Activated gamma-delta T cell (primary cell): ENCODE measurements around the gene ICA1.
"Not testable (repeated sequence)": the region's sequence is repeated elsewhere in the genome, so short reads cannot be mapped to it uniquely, and the experiment has no call there.

Source experiments
- DNase-seq: peaks from one replicate; lab custom pipeline; 2025; lab: John Stamatoyannopoulos, UW

The ICA1 gene

DNA sequence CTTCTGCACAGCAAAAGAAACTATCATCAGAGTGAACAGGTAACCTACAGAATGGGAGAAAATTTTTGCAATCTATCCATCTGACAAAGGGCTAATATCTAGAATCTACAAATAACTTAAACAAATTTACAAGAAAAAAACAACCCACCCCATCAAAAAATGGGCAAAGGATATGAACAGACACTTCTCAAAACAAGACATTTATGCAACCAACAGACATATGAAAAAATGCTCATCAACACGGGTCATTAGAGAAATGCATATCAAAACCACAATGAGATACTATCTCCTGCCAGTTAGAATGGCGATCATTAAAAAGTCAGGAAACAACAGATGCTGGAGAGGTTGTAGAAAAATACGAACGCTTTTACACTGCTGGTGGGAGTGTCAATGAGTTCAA, 160.7 kb downstream of the ICA1 start:
- DNase-seq: not testable (repeated sequence)

DNA sequence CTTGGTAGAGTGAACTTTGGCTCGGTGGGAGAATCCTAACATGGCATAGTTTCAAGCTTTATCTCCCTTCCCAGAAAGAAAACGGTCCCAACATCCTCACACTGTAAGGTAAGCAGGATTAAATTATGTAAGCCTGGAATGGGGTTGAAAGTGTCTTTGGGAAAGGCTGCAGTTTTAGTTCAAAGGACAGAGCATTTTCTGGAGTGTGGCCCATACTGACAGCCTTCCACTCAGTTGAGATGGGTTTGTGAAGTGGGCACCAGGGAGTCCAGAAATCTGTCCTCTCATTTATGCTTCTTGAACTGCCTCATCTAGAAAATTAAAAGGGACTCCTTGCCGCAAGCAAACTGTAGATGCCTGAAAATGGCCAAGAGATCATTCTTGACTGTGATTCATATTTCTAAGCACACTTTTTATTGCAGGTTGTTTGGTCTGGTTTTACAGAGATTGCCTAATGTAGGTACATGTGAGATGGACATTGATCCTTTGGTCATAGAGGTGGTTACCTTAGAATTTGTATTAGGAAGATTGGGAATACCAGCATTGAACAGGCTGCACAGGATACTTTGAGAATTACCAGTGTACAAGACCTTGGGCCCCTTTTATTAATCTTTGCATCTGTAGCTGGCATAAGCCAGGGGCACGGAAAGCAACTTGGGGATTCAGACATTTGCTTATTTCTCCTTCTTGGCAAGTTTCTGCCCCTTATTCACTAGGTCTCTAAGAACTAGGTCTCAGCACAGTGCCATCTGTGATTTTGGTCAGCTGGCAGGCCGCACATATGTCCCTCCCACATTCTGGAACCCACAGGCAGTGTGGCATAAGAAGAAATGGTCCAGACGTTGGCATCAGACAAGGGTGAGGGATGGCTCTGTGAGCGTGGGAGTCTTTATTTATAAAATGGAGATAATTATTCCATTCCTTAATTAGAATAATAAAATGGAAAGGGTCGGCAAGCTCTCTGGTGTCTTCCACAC, 167.5 kb downstream of the ICA1 start:
- no peak for DNase-seq

DNA sequence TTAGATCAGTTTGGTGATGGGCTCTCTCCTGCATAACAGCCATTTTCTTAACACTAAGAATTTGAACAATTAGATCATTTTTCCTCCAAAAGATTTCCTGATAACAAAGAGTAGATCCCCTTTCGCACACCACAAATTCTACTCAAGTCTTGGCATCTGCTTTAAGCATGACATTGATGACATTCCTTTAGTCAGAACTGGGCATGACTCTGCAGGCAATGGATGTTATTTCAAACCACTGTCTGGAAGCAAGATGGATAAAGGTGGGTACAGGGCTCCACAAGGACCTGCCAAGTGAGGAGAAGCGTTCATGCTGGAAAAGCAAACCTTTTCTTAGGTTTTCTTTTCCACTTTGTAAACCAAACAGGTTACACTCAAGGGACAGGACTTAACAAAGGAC, 169.8 kb downstream of the ICA1 start:
- DNase-seq: no peak

- no peak for DNase-seq
These were observed 172.8 kb downstream of the ICA1 start for GRCh38 chr7:8089036-8089780.

GRCh38 chr7:8086239-8086638, 175.7 kb downstream of the ICA1 start:
- DNase-seq: no peak

- no peak for DNase-seq
These were observed 176.5 kb downstream of the ICA1 start for GRCh38 chr7:8085420-8085819.

GRCh38 chr7:8084836-8085235, 177.1 kb downstream of the ICA1 start:
- no peak for DNase-seq

DNA sequence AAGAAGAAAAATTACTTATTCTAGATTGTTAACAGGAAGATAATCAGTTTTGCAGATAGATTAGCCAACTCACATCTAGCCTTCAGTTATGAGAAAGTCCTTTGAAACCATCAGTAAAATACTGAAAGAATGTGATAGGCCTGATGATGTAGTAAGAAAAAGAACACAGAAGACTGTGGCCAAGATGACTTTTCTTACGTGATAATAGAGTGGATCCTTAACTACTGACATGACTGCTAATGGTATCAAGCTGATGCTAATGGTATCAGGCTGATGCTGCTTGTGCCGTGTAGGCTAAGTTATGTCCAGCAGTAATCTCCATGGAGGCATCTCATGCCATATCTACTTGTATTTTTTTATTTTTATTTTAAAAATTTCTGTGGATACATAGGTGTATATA, 179.2 kb downstream of the ICA1 start:
- DNase-seq: no peak

GRCh38 chr7:8078418-8078817, 183.5 kb downstream of the ICA1 start:
- no peak for DNase-seq

- no peak for DNase-seq
These were observed 191.4 kb downstream of the ICA1 start for GRCh38 chr7:8070451-8071180.

GRCh38 chr7:8068892-8069686, 192.9 kb downstream of the ICA1 start:
- DNase-seq: no peak

DNA sequence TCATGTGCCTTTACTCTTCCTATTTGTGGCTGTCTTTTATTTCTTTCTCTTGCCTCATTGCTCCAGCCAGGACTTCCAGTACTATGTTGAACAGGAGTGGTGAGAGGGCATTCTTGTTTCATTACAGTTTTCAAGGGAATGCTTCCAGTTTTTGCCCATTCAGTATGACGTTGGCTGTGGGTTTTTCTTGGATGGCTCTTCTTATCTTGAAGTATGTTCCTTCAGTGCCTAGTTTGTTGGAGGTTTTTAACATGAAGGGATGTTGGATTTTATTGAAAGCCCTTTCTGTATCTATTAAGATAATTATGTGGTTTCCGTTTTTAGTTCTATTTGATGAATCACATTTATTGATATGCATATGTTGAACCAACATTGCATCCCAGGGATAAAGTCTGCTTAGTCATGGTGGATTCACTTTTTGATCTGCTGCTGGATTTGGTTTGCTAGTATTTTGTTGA, 196.6 kb downstream of the ICA1 start:
- no peak for DNase-seq

DNA sequence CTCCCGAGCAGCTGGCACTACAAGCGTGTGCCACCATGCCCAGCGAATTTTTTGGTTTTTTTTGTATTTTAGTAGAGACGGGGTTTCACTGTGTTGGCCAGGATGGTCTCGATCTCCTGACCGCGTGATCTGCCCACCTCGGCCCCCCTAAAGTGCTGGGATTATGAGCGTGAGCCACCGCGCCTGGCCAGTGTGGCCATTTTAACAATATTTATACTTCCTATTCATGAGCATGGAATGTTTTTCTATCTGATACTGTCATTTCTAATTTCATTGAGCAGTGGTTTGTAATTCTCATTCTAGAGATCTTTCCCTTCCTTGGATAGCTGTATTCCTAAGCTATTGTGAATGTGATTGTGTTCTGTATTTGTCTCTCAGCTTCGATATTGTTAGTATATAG, 197.1 kb downstream of the ICA1 start:
- DNase-seq: no peak

GRCh38 chr7:8063706-8064297, 198.2 kb downstream of the ICA1 start:
- no peak for DNase-seq

- not testable (repeated sequence) for DNase-seq
These were observed 198.7 kb downstream of the ICA1 start for GRCh38 chr7:8063300-8063699.
